H9 (cell line): ENCODE results near the gene TAT. TPM values are rescaled to one million over a fixed set of nuclear protein-coding genes. Genes with fewer than 3 reads are reported as not detected.

ENCODE experiments used
- DNase-seq: peaks from one replicate; pipeline ENCODE4 v3.0.0-alpha.2; 2017
- H2AFZ ChIP-seq: one replicate; pipeline ENCODE4 v1.6.1; 2013; ENCODE audit warnings: mild to moderate bottlenecking, low read length, control low read depth, moderate library complexity
- H2AK5ac ChIP-seq: 2 replicates; pipeline ENCODE4 v1.6.1; 2013; ENCODE audit warnings: low read length, control low read depth, mixed read lengths; ENCODE audit not compliant: insufficient read length
- H2BK120ac ChIP-seq: one replicate; pipeline ENCODE4 v1.6.1; 2013; ENCODE audit warnings: low read depth, mild to moderate bottlenecking, low read length, control low read depth, inconsistent platforms; ENCODE audit not compliant: poor library complexity, severe bottlenecking
- H2BK12ac ChIP-seq: 2 replicates; pipeline ENCODE4 v1.6.1; 2013; ENCODE audit warnings: low read length, control low read depth, mixed read lengths, low read depth; ENCODE audit not compliant: insufficient read length
- H2BK15ac ChIP-seq: 2 replicates; pipeline ENCODE4 v1.6.1; 2013; ENCODE audit warnings: low read depth, low read length, control low read depth
- H2BK20ac ChIP-seq: one replicate; pipeline ENCODE4 v1.6.1; 2013; ENCODE audit warnings: low read depth, mild to moderate bottlenecking, low read length, control low read depth, inconsistent platforms; ENCODE audit not compliant: poor library complexity, severe bottlenecking
- H2BK5ac ChIP-seq: 2 replicates; pipeline ENCODE4 v1.6.1; 2013; ENCODE audit warnings: low read length, control low read depth, mixed read lengths; ENCODE audit not compliant: insufficient read length
- H3K14ac ChIP-seq: 2 replicates; pipeline ENCODE4 v1.6.1; 2013; ENCODE audit warnings: low read length, control low read depth; ENCODE audit not compliant: insufficient read depth
- H3K18ac ChIP-seq: 2 replicates; pipeline ENCODE4 v1.6.1; 2013; ENCODE audit warnings: low read depth, mild to moderate bottlenecking, mixed read lengths, low read length, control low read depth; ENCODE audit not compliant: insufficient read length
- H3K23ac ChIP-seq: 2 replicates; pipeline ENCODE4 v1.6.1; 2013; ENCODE audit warnings: low read length, control low read depth, mixed read lengths, low read depth; ENCODE audit not compliant: insufficient read length
- H3K23me2 ChIP-seq: 2 replicates; pipeline ENCODE4 v1.6.1; 2013; ENCODE audit warnings: low read depth, mild to moderate bottlenecking, mixed read lengths, low read length, control low read depth; ENCODE audit not compliant: insufficient read length, poor library complexity, severe bottlenecking
- H3K27ac ChIP-seq: 2 replicates; pipeline ENCODE4 v1.5.1; 2013; ENCODE audit warnings: low read length, control low read depth, mixed read lengths, low read depth; ENCODE audit not compliant: insufficient read length
- H3K27me3 ChIP-seq: 2 replicates; pipeline ENCODE4 v1.6.1; 2013; ENCODE audit warnings: low read length, control low read depth, inconsistent platforms; ENCODE audit not compliant: insufficient read depth
- H3K4ac ChIP-seq: 2 replicates; pipeline ENCODE4 v1.6.1; 2013; ENCODE audit warnings: low read depth, mild to moderate bottlenecking, control low read depth, inconsistent platforms, low read length, moderate library complexity
- H3K4me1 ChIP-seq: 2 replicates; pipeline ENCODE4 v1.6.1; 2013; ENCODE audit warnings: low read length, control low read depth, inconsistent platforms; ENCODE audit not compliant: insufficient read depth
- H3K4me2 ChIP-seq: 2 replicates; pipeline ENCODE4 v1.6.1; 2013; ENCODE audit warnings: low read length, control low read depth, mixed read lengths; ENCODE audit not compliant: insufficient read length, insufficient read depth
- H3K56ac ChIP-seq: 2 replicates; pipeline ENCODE4 v1.6.1; 2013; ENCODE audit warnings: low read depth, mild to moderate bottlenecking, mixed read lengths, low read length, control low read depth; ENCODE audit not compliant: insufficient read length
- H3K79me1 ChIP-seq: 2 replicates; pipeline ENCODE4 v1.6.1; 2013; ENCODE audit warnings: low read depth, mild to moderate bottlenecking, moderate library complexity, low read length, control low read depth, inconsistent platforms; ENCODE audit not compliant: insufficient read depth, poor library complexity, severe bottlenecking
- H3K79me2 ChIP-seq: 2 replicates; pipeline ENCODE4 v1.6.1; 2013; ENCODE audit warnings: low read length, control low read depth, inconsistent platforms; ENCODE audit not compliant: insufficient read depth
- H3K9ac ChIP-seq: 2 replicates; pipeline ENCODE4 v1.6.1; 2013; ENCODE audit warnings: low read length, control low read depth, mixed read lengths; ENCODE audit not compliant: insufficient read length; ENCODE audit errors: extremely low read depth
- H3K9me3 ChIP-seq: one replicate; pipeline ENCODE4 v1.6.1; 2013; ENCODE audit warnings: low read depth, low read length, inconsistent platforms; ENCODE audit not compliant: control insufficient read depth
- H3T11ph ChIP-seq: one replicate; pipeline ENCODE4 v1.6.1; 2013; ENCODE audit warnings: mild to moderate bottlenecking, low read length, control low read depth, inconsistent platforms
- H4K20me1 ChIP-seq: one replicate; pipeline ENCODE4 v1.6.1; 2013; ENCODE audit not compliant: control insufficient read depth, insufficient read length, insufficient read depth
- H4K5ac ChIP-seq: 2 replicates; pipeline ENCODE4 v1.6.1; 2013; ENCODE audit warnings: low read depth, mild to moderate bottlenecking, mixed read lengths, low read length, control low read depth; ENCODE audit not compliant: insufficient read length
- H4K8ac ChIP-seq: replicated peaks from 2 replicates; pipeline ENCODE4 v1.6.1; 2013; ENCODE audit warnings: low read length, control low read depth, mixed read lengths, low read depth; ENCODE audit not compliant: insufficient read length
- H4K91ac ChIP-seq: 2 replicates; pipeline ENCODE4 v1.6.1; 2013; ENCODE audit warnings: low read depth, mild to moderate bottlenecking, moderate library complexity, mixed read lengths, low read length, control low read depth; ENCODE audit not compliant: insufficient read length
- H3K27ac Mint-ChIP-seq, 3 experiments: 2 replicates in 2 of 3; 3 replicates in 1 of 3; pipeline ENCODE4 v1.8.0; 2020 to 2021; ENCODE audit warnings: mixed read lengths in 3 of 3, mild to moderate bottlenecking in 1 of 3, moderate library complexity in 1 of 3
- H3K27me3 Mint-ChIP-seq: 2 replicates; pipeline ENCODE4 v1.8.0; 2021; ENCODE audit warnings: low read depth, mild to moderate bottlenecking, moderate library complexity, mixed read lengths
- H3K36me3 Mint-ChIP-seq, 3 experiments: 2 replicates in 2 of 3; 3 replicates in 1 of 3; pipeline ENCODE4 v1.8.0; 2020 to 2021; ENCODE audit warnings: low read depth in 3 of 3, mixed read lengths in 3 of 3; ENCODE audit not compliant: insufficient read depth in 1 of 3
- H3K4me1 Mint-ChIP-seq, 2 experiments: 2 replicates each; pipeline ENCODE4 v1.8.0; 2020; ENCODE audit warnings: mixed read lengths in 2 of 2
- H3K4me3 Mint-ChIP-seq, 2 experiments: 2 replicates in 1 of 2; 3 replicates in 1 of 2; pipeline ENCODE4 v1.8.0; 2020 to 2021; ENCODE audit warnings: mild to moderate bottlenecking in 2 of 2, mixed read lengths in 2 of 2, moderate library complexity in 1 of 2
- H3K9me3 Mint-ChIP-seq, 2 experiments: 2 replicates in 1 of 2; 3 replicates in 1 of 2; pipeline ENCODE4 v1.8.0; 2020; ENCODE audit warnings: mild to moderate bottlenecking in 2 of 2, mixed read lengths in 2 of 2, moderate library complexity in 1 of 2
- WGBS: extraction: QIAGEN DNeasy Blood & Tissue Kit; methylation state at CpG from one replicate; pipeline ENCODE4 v1.1.7; 2013; ENCODE audit warnings: missing lambda C conversion rate, low lambda C conversion rate, mixed read lengths; ENCODE audit not compliant: insufficient read length; ENCODE audit errors: extremely low coverage; 5-methylcytosine and 5-hydroxymethylcytosine counted together
- long read RNA-seq: library from polyadenylated mRNA; unstranded; transcript quantifications from one replicate; pipeline ENCODE4 v2.0.0, GENCODE V29; 2020
- total RNA-seq: library from RNA; stranded (reverse); gene quantifications from 2 replicates; pipeline ENCODE4 v1.2.1, GENCODE V29; 2021
- TF ChIP-seq, protein P1 (sequence below): fragments of 200-600 bp; sonication (generic); conservative IDR thresholded peaks from 3 replicates; pipeline ENCODE4 v1.8.0; 2021; ENCODE audit warnings: antibody characterized with exemption, mild to moderate bottlenecking

The TAT gene
- total RNA-seq, result 0.09 TPM in 1 of 2 replicates, not detected in the other
- long read RNA-seq, result 0 reads

GRCh38 chr16:71576971-71577370, at the start of gene TAT:
TAT (minus strand) TSS chr16:71577092; CDS start chr16:71576415, 677 bp downstream.
- TF ChIP-seq, protein P1, sequence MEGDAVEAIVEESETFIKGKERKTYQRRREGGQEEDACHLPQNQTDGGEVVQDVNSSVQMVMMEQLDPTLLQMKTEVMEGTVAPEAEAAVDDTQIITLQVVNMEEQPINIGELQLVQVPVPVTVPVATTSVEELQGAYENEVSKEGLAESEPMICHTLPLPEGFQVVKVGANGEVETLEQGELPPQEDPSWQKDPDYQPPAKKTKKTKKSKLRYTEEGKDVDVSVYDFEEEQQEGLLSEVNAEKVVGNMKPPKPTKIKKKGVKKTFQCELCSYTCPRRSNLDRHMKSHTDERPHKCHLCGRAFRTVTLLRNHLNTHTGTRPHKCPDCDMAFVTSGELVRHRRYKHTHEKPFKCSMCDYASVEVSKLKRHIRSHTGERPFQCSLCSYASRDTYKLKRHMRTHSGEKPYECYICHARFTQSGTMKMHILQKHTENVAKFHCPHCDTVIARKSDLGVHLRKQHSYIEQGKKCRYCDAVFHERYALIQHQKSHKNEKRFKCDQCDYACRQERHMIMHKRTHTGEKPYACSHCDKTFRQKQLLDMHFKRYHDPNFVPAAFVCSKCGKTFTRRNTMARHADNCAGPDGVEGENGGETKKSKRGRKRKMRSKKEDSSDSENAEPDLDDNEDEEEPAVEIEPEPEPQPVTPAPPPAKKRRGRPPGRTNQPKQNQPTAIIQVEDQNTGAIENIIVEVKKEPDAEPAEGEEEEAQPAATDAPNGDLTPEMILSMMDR, result no peak
- no peaks in the 10 kb centered on the region for H3K9me3 Mint-ChIP-seq
- Histone ChIP-seq H3K18ac (no peak within 1 kb of the TSS), H3K4me2 (no peak within 1 kb of the TSS), H3K79me1 (no peaks in the 10 kb centered on the region), H3T11ph (no peak within 1 kb of the TSS), H2BK15ac (no peak within 1 kb of the TSS), H4K91ac (no peak within 1 kb of the TSS), H4K5ac (no peak within 1 kb of the TSS), H3K27ac (no peak within 1 kb of the TSS), H3K14ac (no peak within 1 kb of the TSS), H2BK5ac (no peak within 1 kb of the TSS), H4K20me1 (no peaks in the 10 kb centered on the region), H3K4ac (no peak within 1 kb of the TSS), H2AK5ac (no peak within 1 kb of the TSS), H2BK12ac (no peak within 1 kb of the TSS), H3K4me1 (no peaks in the 10 kb centered on the region), H3K23me2 (no peaks in the 10 kb centered on the region), H3K9ac (no peak within 1 kb of the TSS), H3K79me2 (no peaks in the 10 kb centered on the region), H3K56ac (no peak within 1 kb of the TSS), H3K9me3 (no peaks in the 10 kb centered on the region), H2AFZ (no peak within 1 kb of the TSS), H3K27me3 (no peaks in the 10 kb centered on the region), H2BK20ac (no peak within 1 kb of the TSS), H4K8ac (no peak within 1 kb of the TSS), H3K23ac (no peak within 1 kb of the TSS), H2BK120ac (no peak within 1 kb of the TSS)
- DNase-seq, result no peak
- no peak within 1 kb of the TSS for H3K27ac Mint-ChIP-seq
- peaks cover 3 to 5% of the 10 kb centered on the region in 2 experiments; a peak in 3 of 4 replicates for H3K4me1 Mint-ChIP-seq
- H3K27me3 Mint-ChIP-seq, result peaks cover 18% of the 10 kb centered on the region
- no peaks in the 10 kb centered on the region for H3K36me3 Mint-ChIP-seq
- no peak within 1 kb of the TSS for H3K4me3 Mint-ChIP-seq
- WGBS, result no CpG with 5 or more reads among the region's 3 CpGs
